T-helper 1 cell treated with Interleukin-12 subunit alpha and Interleukin-12 subunit beta and Interleukin-4 antibody, amounts not matched to agents 30 ng/mL and 1 ng/mL, for 36 hours (primary cell): ENCODE data around the gene COG2. TPM values are rescaled to one million over a fixed set of nuclear protein-coding genes. Genes with fewer than 3 reads are reported as not detected.
"Not testable (repeated sequence)": the region's sequence is repeated elsewhere in the genome, so short reads cannot be mapped to it uniquely, and the experiment has no call there.

Source experiments
- intact Hi-C: fragments of 100-400 bp; cut with micrococcal nuclease; formaldehyde crosslinking; loops from one replicate; pipeline ENCODE4 v1.15.1; 2024
- total RNA-seq: library from RNA; stranded (reverse); gene quantifications from 2 replicates; pipeline ENCODE4 v1.2.3, GENCODE V29; 2022

COG2 gene, protein sequence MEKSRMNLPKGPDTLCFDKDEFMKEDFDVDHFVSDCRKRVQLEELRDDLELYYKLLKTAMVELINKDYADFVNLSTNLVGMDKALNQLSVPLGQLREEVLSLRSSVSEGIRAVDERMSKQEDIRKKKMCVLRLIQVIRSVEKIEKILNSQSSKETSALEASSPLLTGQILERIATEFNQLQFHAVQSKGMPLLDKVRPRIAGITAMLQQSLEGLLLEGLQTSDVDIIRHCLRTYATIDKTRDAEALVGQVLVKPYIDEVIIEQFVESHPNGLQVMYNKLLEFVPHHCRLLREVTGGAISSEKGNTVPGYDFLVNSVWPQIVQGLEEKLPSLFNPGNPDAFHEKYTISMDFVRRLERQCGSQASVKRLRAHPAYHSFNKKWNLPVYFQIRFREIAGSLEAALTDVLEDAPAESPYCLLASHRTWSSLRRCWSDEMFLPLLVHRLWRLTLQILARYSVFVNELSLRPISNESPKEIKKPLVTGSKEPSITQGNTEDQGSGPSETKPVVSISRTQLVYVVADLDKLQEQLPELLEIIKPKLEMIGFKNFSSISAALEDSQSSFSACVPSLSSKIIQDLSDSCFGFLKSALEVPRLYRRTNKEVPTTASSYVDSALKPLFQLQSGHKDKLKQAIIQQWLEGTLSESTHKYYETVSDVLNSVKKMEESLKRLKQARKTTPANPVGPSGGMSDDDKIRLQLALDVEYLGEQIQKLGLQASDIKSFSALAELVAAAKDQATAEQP
- total RNA-seq, result 32.6 and 35.4 TPM in 2 replicates

DNA sequence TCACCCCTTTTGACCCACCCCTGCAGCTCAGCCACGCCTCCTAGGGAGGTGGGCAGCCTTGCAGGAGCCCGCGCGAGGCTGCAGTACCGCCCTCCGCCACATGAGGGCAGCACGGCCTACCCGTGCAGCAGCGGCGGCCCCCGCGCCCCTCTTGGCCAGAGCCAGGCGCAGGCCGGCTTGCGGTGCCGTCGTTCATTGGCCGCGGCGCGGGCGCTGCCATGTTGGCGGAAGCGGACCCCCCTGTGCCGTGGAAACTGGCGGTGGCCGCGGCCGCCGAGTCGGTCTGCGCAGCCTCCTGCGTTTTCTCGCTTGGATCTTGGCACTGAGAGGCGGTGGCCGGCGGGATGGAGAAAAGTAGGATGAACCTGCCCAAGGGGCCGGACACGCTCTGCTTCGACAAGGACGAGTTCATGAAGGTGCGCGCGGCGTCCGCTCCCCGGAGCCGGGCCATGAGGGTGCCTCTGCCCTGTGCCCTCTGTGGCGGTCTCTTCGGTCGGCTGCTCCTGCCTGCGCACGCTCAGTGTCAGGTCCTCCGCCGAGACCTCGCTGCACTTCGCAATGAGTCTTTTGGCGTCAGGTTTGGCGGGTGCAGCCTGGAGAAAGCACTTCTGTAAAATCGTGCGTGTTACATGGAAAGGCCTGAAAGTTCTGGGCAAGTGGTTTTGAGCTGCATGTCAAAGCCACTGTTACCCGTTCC, at the start of gene COG2:
Gene COG2, plus strand, starts transcription at position 219 of the 697 bp plus-strand sequence. Its CDS starts 126 bp downstream, at position 345.
- intact Hi-C loops, result loop anchor here (1.0 to 5.0 kb wide), 15 partner anchors 111 to 1300 kb away; partner anchors contain the start of genes ARV1, EXOC8, GNPAT and PGBD5

DNA sequence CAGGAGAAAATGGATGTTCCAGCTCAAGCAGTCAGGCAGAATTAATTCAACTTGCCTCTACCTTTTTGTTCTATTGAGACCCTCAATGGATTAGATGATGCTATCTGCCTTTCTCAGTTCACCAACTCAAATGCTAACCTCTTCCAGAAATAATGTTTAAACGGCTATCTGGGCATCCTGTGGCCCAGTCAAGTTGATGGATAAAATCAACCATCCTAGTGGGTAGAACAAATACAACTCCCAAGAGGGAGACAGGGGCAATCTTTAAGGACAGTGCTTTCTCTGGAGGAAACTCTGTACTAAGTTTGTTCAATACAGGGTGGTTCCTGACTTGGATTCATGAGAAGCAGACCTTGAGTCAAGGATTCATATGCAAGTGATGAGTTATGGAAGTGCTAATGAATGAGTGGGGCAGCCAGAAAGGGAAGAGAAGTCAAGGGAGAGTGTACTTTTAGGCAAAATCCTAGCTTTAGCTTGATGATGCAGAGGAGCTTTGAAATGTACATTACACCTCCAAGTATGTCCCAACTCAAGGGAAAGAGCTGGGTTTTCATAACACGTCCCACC, 49.4 kb upstream of the COG2 start:
- intact Hi-C loops, result no loop called here

DNA sequence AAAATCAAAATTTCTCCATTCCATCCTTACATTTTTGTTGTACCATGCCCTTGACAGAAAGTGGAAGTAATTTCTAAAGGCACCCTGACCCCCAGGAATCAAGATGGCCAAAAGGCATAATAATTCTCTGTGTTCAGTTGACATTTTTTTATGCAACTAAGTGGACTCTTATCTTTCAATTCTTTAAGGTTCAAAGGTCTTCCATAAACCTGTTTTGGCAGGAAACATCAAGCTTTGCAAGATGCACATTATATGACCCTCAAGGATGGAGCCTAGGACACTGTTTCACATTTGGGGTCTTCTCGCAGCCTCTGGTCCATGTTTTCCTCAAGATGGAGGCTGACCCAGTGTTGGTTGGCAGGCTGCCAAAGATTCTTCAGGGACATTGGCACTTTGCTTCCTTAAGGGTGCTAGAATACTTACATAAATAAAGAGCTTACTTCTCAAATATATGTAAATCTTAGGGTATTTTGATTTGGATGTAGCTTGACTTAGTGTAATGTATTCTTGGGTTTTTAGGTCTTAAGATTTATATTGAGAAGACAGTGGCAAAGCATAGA, 48.0 kb upstream of the COG2 start:
- intact Hi-C loops, result no loop called here

DNA sequence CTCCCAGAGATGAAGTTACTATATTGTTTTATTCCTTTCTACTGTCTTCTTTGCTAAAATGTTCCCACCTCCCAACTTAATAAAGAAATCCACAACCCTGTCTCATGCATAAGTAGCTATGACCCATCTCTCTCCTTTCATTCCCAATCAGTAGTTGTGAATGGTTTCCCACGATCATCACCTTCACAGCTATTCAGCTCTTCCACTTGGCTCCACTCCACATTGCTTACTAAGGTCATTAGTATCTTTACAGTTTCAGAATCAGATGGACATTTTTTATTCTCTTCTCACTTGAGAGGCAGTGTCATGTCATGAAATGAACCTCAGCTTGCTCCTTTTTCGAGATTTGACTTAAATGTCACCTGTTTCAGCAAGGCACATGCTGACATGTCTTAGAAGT, 47.1 kb upstream of the COG2 start:
- intact Hi-C loops, result no loop called here

DNA sequence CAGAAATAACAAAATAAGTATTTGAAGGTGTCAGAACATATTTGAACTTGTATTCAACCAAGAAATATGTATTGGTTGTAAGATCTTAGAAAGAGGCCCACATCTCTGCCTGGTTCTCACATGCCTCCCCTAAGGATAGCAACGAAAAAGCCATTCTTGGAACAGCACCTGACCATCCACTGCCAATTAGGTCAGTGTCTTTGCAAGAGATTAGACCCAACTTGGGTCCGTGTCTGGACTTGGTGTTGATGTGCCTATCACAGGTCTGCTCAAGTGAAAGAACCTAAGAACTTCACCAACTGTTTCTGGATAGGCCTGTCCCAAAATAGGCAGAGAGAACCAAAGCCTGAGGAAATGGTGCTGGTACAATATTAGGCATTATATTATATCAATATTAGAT, 46.0 kb upstream of the COG2 start:
- intact Hi-C loops, result no loop called here

DNA sequence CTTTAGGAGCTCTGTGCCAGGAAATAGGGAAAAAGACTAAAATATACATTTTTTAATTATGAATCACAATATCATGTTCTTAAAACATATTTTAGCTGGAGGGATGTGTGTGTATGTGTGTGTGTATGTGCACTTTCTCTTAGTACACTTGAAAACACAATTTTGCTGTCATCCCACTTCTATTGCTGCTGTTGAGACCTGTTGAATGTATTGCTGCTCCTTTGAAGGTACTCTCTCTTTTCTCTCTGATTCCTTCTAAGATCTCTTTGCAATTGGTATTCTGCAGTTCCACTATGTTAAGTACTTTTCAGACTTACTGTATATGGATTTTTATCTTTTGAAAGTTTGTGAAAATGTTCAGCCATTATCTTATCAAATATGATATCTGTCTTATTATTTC, 43.5 kb upstream of the COG2 start:
- intact Hi-C loops, result no loop called here

DNA sequence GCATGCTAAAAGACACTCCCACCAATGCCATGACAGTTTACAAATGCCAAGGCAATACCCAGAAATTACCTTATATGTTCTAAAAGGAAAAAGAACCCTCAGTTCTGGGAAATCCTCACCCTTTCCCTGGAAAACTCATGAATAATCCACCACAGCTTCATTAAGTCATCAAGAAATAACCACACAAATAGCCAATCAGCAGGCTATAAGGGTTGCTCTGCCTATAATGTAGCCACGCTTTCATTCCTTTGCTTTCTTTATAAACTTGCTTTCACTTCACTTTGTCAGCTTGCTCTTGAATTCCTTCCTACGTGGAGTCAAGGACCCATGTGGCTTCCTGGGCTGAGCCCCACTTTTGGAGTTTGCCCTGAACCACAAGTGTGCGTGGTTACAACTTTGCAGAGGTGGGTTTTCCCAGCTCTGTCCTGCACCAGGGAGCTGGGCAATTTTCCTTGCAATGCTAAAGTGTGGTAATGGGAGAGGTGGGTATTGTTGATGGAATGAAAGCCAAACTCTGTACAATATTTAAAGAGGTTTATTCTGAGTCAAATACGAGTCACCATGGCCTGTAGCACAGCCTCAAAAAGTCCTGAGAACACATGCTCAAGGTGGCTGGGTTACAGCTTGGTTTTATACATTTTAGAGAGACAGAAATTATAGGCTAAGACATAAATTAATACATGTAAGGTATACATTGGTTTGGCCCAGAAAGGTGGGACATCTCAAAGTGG, 42.2 kb upstream of the COG2 start:
- intact Hi-C loops, result no loop called here

DNA sequence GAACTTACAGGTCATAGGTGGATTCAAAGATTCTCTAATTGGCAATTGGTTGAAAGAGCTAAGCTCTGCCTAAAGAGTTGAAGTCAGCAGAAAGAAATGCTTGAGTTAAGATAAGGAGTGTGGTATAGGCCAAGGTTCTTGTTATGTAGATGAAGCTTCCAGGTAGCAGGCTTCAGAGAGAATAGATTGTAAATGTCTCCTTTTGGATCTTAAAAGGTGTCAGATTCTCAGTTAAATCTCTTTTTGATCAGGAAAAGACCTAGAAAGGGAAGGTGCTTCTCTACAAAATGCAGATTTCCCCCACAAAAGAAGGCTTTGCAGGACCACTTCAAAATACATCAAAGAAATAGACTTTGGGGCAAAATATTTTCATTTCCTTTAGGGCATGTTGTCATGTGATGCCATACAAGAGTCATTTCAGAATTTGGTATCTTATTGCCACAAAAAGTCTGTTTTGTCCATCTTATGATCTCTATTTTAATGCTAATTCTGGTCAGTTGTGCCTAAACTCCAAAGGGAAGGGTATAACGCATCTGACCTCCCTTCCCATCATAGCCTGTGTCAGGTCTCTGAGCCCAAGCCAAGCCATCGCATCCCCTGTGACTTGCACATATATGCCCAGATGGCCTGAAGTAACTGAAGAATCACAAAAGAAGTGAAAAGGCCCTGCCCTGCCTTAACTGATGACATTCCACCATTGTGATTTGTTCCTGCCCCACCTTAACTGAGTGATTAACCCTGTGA, 41.5 kb upstream of the COG2 start:
- intact Hi-C loops, result not testable (repeated sequence)

DNA sequence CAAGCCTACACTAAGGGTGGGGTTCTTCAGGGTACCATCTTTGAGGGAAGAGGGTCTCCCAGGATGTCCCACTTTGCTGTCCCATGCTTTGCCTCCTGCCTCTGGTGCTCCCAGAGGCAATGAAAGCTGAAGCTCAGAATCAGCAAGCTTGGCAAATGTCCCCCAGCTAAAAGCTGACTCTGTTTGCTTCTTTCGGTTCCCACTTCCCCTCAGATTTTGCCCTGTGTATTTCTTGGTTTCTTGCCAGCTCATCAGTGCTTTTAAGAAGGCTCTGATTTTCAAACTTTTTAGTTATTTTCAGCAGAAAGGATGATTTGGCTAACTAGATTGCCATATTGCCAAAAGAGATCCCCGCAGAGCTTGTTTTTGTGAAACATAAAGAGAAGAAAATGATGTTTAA, 33.1 kb upstream of the COG2 start:
- intact Hi-C loops, result no loop called here

DNA sequence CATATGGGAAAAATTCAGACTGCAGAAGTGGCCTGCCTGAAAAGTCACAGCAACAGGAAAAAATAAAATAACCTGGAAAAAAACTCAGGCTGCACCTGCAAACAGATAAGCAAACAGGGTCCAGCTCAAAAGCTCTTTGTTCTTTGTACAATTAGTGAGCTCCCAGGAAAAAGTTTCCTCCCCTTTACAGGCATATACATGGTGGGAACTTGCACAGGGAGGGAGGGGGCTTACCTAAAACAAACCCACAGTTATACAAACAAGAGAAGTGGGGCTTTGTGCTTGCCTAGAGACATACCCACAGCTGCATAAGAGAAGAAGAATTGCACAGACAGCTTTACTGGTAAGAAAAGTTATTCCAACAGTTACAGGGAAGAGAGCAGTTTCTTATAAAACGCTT, 31.7 kb upstream of the COG2 start:
- intact Hi-C loops, result no loop called here

DNA sequence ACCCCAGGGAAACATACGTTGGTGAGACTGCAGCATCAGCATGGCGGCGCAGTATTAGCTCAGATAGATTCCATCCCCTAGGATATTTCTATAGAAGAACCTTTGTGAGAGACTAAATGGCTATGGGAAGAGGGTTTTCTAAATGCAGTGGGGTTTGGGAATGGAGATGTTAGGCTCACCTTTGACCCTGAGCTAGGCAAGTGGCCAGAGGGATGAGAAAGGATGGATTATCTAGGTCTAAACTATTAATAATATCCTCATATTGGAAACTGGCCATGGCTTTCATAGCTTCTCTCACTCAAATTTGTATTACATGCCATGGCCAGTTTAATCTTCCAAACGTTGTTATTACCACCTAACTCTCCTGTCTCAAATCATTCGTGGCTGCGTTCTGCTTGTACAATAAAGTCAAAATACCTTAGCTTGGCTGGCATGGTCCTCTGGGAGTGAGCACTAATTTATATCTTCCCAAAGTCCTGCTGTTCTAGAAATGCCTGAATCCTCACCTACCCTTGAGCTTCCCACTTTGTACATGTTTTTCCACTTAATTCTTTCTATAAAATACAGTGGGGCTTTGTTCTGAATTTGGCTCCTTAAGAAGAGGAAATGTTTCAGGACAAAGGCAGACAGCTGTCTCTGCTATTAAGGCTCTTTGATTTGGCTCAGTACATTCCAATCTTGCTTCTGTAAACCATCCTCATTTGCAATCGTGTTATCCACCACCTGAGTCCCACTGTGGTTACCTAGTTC, 31.0 kb upstream of the COG2 start:
- intact Hi-C loops, result no loop called here

DNA sequence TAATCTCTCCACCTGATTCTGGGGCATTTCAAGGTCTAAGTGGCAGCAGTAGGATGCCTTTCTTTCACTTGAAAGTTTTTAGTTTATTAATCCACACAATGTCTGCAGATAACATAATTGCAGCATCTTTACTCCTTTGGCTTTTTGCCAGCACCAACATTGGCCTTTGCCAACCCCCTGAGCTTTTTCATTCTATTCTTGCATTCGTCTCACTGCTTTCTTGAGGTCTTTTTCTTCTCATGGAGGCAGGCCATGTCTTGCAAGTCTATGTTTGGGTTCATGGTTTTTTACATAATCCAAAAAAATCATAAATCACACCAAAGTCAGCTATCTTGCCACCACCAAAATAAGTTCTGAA, 30.4 kb upstream of the COG2 start:
- intact Hi-C loops, result no loop called here

DNA sequence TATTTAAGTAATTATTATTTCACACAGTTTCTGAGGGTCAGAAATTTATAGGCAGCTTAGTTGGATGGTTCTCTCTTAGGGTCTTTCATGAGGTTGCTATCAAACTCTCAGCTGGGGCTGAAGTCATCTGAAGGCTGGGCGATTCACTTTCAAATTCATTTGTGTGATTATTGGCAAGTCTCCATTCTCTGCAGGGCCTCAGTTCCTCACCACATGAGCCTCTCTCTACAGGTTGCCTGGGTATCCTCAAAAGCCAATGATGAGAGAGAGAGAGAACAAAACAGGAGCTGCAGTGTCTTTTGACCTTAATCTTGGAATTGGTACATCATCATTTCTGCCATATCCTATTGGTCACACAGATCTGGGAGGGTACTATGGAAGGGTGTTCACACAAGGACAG, 29.6 kb upstream of the COG2 start:
- intact Hi-C loops, result no loop called here

DNA sequence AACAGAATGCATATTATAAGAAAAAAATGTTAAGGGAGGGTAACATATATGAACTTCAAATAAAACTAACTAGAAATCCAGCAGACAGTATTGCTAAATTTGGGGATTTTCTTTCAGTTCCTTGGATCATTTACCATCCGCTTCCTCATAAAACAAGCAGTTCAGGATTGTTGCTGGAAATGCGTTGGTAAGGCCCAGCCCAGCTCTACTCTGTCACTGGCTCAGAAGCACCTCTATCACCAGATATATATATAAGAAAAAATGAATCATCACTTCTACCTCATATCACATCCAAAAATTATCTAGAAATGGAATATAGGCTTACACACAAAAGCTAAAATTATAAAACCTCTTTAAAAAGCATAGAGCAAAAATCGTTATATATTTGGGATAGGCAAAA, 28.2 kb upstream of the COG2 start:
- intact Hi-C loops, result no loop called here

DNA sequence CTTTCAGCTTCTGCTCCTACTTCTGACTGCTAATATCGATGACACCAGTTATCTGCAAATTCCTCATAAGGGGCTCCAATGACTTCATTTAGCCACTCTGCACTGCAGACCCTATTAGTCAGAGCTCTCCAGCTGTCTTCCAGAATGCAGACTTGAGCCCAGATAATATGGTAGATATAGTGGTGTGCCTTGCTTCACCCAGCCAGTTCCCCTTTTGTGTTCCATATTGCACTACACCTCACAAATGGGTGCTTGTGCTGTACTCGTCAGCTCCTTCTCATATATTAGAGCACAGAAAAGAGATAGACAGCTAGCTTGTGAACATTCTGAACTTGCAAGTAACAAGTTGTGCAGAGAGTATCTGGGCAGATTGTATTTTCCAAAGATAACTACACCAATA, 23.7 kb upstream of the COG2 start:
- intact Hi-C loops, result no loop called here

DNA sequence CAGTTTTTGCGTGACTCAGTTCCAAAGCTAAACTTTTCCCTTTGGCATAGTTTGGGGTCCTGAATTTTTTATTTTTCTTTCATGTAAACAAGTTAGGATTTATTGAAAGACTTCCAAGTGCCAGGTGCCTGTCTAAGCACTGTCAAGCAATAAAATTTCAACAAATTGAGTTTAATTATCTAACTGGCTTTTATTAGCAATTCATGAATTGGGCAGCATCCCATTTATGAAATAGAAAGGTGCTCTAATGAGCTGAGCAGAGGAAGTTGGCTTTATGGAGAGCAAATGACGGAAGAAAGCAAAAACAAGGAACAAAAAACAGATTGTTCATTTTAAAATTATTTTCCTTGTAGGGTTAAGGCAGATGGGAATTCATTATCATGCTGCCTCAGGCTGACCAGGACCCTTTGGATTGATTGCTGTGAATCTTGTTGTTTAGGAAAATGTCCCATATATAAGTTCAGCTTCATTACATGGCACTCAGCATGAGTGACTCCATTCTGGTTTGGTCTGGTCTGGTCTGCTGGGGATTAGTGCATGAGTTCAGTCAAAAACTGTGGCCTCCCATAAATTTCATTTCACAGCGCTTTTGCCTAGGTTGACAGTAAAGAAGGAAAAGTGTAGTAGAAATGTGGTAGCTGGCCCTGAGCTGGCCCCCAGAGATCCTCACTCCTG, 21.5 kb upstream of the COG2 start:
- intact Hi-C loops, result no loop called here

DNA sequence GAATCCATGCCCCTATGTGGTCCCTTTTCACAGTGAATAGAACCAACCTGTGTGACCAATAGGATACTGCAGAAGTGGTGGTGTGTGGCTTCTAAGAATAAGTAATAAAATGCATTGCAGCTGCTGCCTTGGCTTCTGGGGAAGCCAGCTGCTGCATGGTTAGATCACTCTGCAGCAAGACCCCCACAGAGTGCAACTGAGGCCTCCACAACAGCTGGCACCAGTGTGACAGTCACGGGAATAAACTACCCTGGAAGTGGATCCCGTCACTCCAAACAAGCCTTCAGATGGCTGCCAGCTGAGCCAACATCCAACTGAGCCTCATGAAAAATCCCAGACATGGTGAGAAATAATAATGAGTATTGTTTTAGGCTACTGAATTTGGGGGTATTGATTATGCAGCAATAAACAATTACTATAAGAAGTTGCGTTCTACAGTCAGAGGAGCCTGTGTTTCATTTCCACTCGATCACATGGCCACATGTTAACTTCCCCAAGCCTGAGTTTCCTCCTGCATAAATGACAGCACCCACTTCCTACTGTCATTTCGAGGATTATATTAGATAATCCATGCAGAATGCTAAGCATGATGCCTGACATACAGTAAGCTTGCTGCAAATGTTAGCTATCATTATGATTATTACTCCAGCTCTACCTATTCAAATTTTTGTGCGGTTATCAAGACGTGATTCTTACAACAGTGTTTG, 20.8 kb upstream of the COG2 start:
- intact Hi-C loops, result no loop called here

DNA sequence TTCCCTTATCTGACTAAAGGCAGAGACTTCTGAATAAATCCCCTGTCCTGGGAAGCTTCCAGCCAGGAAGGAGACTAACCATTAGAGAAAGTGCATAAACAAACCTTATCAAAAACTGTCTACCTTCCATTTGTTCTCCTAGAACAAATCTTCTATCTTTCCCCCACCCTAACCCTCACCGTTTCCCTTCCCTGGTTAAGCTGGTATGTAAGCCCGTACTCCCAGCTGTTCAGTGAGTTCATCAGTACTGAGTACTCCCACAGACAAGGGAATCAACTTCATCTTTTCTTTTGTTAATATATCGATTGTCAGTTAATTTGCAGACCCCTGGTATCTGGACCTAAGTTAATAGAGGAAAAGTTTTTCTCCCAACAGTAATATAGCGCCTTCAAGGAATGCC, 20.1 kb upstream of the COG2 start:
- intact Hi-C loops, result no loop called here
